DOHH2 (cell line): ENCODE results near the gene COPE.

Experiments used
- H3F3A ChIP-seq: fragments of 200-600 bp; sonication (generic), shearing (Covaris generic); 2 replicates; pipeline ENCODE4 v1.6.0; 2016; ENCODE audit warnings: antibody characterized with exemption, mild to moderate bottlenecking; ENCODE audit not compliant: control insufficient read depth, insufficient read depth
- H3K27ac ChIP-seq: fragments of 200-600 bp; sonication (generic); 2 replicates; pipeline ENCODE4 v1.5.1; 2014; ENCODE audit warnings: low read depth, mild to moderate bottlenecking, low read length, moderate library complexity
- H3K27me3 ChIP-seq: fragments of 200-600 bp; sonication (generic); 2 replicates; pipeline ENCODE4 v1.6.1; 2014; ENCODE audit warnings: mild to moderate bottlenecking, low read length, mixed read lengths; ENCODE audit not compliant: control insufficient read depth
- H3K36me3 ChIP-seq: fragments of 200-600 bp; sonication (generic); 2 replicates; pipeline ENCODE4 v1.6.1; 2014; ENCODE audit warnings: mild to moderate bottlenecking, low read length, moderate library complexity, mixed read lengths; ENCODE audit not compliant: control insufficient read depth
- H3K4me1 ChIP-seq: fragments of 200-600 bp; sonication (generic); 2 replicates; pipeline ENCODE4 v1.6.1; 2014; ENCODE audit warnings: mild to moderate bottlenecking, low read length, mixed read lengths; ENCODE audit not compliant: control insufficient read depth
- H3K4me2 ChIP-seq: fragments of 200-600 bp; sonication (generic); 2 replicates; pipeline ENCODE4 v1.6.0; 2014; ENCODE audit warnings: mild to moderate bottlenecking, low read length, moderate library complexity
- H3K4me3 ChIP-seq: fragments of 200-600 bp; sonication (generic); 2 replicates; pipeline ENCODE4 v1.5.1; 2014; ENCODE audit warnings: mild to moderate bottlenecking, low read length, mixed read lengths
- H3K79me2 ChIP-seq: fragments of 200-600 bp; sonication (generic); 2 replicates; pipeline ENCODE4 v1.6.1; 2014; ENCODE audit warnings: mild to moderate bottlenecking, low read length, mixed read lengths; ENCODE audit not compliant: control insufficient read depth
- H3K9me2 ChIP-seq: fragments of 200-600 bp; sonication (generic); replicated peaks from 2 replicates; pipeline ENCODE4 v1.6.1; 2014; ENCODE audit warnings: mild to moderate bottlenecking, low read length, mixed read lengths; ENCODE audit not compliant: control insufficient read depth
- H3K9me3 ChIP-seq: fragments of 200-600 bp; sonication (generic); 2 replicates; pipeline ENCODE4 v1.6.1; 2014; ENCODE audit warnings: antibody characterized with exemption, low read length, mixed read lengths; ENCODE audit not compliant: control insufficient read depth, insufficient read depth
- H4K20me1 ChIP-seq: fragments of 200-600 bp; sonication (generic); 2 replicates; pipeline ENCODE4 v1.6.0; 2014; ENCODE audit warnings: low read depth, mild to moderate bottlenecking, antibody characterized with exemption, low read length, moderate library complexity; ENCODE audit not compliant: control insufficient read depth, insufficient read depth
- CTCF ChIP-seq: fragments of 200-600 bp; sonication (generic); IDR thresholded peaks from one replicate; pipeline ENCODE4 v1.5.1; 2014; ENCODE audit warnings: antibody characterized with exemption, mild to moderate bottlenecking, low read depth, low read length; ENCODE audit not compliant: poor library complexity, severe bottlenecking
- EZH2phosphoT487 ChIP-seq: fragments of 200-600 bp; sonication (generic); IDR thresholded peaks from 2 replicates; pipeline ENCODE4 v1.6.1; 2017; ENCODE audit warnings: borderline replicate concordance, mild to moderate bottlenecking, antibody characterized with exemption, low read length, moderate library complexity, mixed read lengths

Gene COPE

DNA sequence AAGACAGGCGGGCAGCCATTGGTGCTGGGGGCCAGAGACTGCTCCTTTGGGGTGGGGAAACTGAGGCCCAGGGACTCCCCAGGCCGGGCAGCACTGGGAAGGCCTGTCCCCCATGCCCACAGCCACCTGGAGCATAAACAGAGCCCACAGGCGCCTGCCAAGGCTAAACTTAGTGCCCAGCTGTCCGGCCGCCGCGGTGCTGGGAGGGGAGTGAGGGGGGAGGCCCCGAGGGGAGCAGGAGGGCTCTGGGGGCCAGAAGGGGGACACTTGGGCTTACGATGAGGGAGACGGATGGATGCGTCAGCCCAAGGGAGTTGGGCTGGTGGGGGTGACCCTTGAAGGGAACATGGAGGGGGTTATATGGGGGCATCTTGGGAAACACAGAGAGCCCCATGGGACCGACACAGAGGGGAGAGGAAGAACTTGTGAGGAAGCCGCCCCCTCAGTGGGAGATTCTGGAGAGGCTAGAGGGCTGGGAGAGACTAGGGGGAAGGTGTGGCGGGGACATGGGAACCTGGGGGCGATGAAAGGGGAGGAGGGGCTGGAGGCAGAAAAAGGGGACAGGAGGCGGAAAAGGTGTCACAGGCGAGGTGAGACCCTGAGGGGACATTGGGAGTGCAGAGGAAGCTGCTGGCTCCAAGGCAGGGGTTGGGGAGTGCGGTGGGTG is 25.5 kb downstream of the COPE start:
- no peaks in the 10 kb centered on the region for H3K36me3 ChIP-seq
- H3F3A ChIP-seq, result no peaks in the 10 kb centered on the region
- no peak overlapping the region for H3K4me3 ChIP-seq
- H3K4me2 ChIP-seq, result no peak overlapping the region
- peaks cover 20% of the 10 kb centered on the region for H3K4me1 ChIP-seq
- H3K27ac ChIP-seq, result no peak overlapping the region
- H3K9me2 ChIP-seq, result no peaks in the 10 kb centered on the region
- H3K9me3 ChIP-seq, result no peaks in the 10 kb centered on the region
- H3K79me2 ChIP-seq, result no peaks in the 10 kb centered on the region
- H3K27me3 ChIP-seq, result peaks cover 34% of the 10 kb centered on the region
- TF ChIP-seq EZH2phosphoT487 (no peak), CTCF (no peak)
- no peaks in the 10 kb centered on the region for H4K20me1 ChIP-seq

DNA sequence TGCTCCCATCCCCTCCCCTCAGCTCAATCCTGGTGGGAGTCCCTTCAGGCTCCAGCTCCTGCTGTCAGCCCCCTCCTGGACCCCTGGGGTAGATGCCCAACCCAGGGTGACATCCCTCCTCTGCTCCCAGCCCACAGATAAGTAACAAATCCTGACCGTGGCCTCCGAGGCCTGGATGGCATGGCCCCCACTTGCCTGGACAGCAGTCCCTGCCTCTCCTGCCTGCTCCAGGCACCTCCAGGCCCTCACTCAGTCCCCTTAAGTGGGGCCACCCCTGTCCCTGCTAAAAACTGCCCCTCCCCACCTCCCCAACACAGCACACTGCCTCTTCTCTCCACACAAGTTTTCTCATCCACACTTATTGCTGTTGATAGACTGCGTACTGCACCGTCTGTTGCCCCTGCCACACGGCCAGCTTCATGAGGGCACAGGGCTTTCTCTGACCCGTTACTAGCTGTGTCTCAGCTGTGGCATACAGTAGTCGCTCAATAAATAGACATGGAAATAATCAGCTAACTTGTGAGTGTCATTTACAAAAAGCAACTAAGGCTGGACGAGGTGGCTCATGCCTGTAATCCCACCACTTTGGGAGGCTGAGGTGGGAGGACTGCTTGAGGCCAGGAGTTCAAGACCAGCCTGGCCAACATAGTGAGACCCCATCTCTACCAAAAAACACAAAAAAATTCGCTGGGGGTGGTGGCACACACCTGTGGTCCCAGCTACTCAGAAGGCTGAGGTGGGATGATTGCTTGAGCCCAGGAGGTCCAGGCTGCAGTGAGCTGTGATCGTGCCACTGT is 29.0 kb downstream of the COPE start:
- TF ChIP-seq CTCF, result no peak
- TF ChIP-seq EZH2phosphoT487, result no peak
- no peaks in the 10 kb centered on the region for H3K36me3 ChIP-seq
- H3K9me2 ChIP-seq, result no peaks in the 10 kb centered on the region
- H3F3A ChIP-seq, result no peaks in the 10 kb centered on the region
- no peak overlapping the region for H3K27ac ChIP-seq
- no peaks in the 10 kb centered on the region for H3K9me3 ChIP-seq
- H3K4me3 ChIP-seq, result no peak overlapping the region
- H3K4me2 ChIP-seq, result no peak overlapping the region
- H3K4me1 ChIP-seq, result peaks cover 14% of the 10 kb centered on the region
- no peaks in the 10 kb centered on the region for H4K20me1 ChIP-seq
- no peaks in the 10 kb centered on the region for H3K79me2 ChIP-seq
- H3K27me3 ChIP-seq, result peaks cover 20% of the 10 kb centered on the region

DNA sequence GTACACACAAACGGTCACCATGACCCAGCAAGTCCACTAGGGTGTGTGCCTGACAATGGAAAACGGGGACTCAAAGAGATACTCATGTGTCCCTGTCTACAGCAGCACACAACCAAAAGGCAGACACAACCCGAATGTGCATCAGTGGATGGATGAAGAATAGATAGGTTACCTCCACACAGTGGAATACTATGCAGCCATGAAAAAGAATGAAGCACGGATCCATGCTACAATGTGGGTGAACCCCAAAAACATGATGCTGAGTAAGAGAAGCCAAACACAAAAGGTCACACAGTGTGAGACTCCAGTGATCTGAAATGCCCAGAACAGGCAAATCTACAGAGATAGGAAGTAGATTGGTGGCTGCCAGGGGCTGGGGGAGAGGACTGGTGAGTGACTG is 32.2 kb downstream of the COPE start:
- H3K79me2 ChIP-seq, result no peaks in the 10 kb centered on the region
- H3K4me3 ChIP-seq, result no peak overlapping the region
- H3K4me1 ChIP-seq, result peaks cover 1% of the 10 kb centered on the region
- H3K9me3 ChIP-seq, result no peaks in the 10 kb centered on the region
- no peaks in the 10 kb centered on the region for H4K20me1 ChIP-seq
- H3K9me2 ChIP-seq, result no peaks in the 10 kb centered on the region
- no peak overlapping the region for H3K27ac ChIP-seq
- no peak for TF ChIP-seq CTCF
- TF ChIP-seq EZH2phosphoT487, result no peak
- no peaks in the 10 kb centered on the region for H3K36me3 ChIP-seq
- 0 out of 2 replicates have a peak, but pooled peaks cover 2% of the 10 kb centered on the region for H3F3A ChIP-seq
- H3K4me2 ChIP-seq, result no peak overlapping the region
- no peaks in the 10 kb centered on the region for H3K27me3 ChIP-seq
